ENCODE measurements around the gene MYO5A. TPM values are rescaled to one million over a fixed set of nuclear protein-coding genes. Genes with fewer than 3 reads are reported as not detected.

The MYO5A gene
- total RNA-seq, 2 experiments from 2014 or later = 19.2 to 22.6 TPM

DNA sequence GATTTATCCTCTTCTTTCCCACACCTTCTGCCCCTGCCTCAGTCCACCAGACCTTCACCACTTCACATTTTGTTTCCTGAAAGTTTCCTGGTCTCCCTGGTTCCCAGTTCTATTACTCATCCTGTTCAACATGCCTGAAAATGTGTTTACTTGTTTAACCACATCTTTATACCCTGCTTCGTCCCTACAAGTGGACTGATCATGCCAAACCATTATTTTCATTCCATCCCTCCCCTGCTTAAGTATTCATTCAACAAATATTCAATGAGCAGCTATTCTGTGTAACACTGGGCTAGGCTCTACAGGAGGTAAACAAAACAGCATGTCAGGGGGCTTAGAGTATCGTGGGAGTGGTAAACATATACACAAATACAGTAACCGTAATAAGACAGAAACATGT is 5.5 kb downstream of the MYO5A start:
- ATAC-seq (no peak), DNase-seq (no peak)
- ChIA-PET POLR2A (no interaction called here), CTCF (no interaction called here)
- H3K9me3 Mint-ChIP-seq = no peaks in the 10 kb centered on the region
- H3K36me3 Mint-ChIP-seq (ENCODE audit: low read depth) = no peaks in the 10 kb centered on the region
- H3K27ac Mint-ChIP-seq = no peak overlapping the region
- H3K27me3 Mint-ChIP-seq = no peaks in the 10 kb centered on the region
- TF ChIP-seq, protein P1, sequence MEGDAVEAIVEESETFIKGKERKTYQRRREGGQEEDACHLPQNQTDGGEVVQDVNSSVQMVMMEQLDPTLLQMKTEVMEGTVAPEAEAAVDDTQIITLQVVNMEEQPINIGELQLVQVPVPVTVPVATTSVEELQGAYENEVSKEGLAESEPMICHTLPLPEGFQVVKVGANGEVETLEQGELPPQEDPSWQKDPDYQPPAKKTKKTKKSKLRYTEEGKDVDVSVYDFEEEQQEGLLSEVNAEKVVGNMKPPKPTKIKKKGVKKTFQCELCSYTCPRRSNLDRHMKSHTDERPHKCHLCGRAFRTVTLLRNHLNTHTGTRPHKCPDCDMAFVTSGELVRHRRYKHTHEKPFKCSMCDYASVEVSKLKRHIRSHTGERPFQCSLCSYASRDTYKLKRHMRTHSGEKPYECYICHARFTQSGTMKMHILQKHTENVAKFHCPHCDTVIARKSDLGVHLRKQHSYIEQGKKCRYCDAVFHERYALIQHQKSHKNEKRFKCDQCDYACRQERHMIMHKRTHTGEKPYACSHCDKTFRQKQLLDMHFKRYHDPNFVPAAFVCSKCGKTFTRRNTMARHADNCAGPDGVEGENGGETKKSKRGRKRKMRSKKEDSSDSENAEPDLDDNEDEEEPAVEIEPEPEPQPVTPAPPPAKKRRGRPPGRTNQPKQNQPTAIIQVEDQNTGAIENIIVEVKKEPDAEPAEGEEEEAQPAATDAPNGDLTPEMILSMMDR (IDR thresholded peaks at IDR 0.05) = no peak
- peaks cover 27% of the 10 kb centered on the region for H3K4me1 Mint-ChIP-seq (ENCODE audit: low read depth)
- no peak overlapping the region for H3K4me3 Mint-ChIP-seq
- intact Hi-C loops (cut with micrococcal nuclease) = no loop called here

DNA sequence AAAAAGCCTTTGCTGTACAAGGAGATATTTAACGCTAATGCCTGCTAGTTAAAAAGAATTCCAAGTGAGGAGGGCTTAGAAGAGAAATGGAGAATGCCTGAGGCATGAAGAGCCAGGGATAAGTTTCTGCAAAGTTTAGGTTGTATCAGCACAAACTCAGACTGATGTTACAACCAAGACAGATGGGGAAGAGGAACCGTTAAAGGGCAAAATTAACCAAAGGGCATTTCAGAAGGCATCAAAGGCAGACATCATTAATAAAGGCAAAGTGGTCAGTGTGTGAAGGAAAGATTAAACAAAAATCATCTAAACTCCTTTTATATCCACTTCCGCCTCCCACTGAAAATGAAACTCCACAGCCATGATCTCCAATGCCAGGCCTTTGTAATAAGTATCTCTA is 7.0 kb downstream of the MYO5A start:
- POLR2A ChIA-PET = no interaction called here
- Mint-ChIP-seq H3K4me3 (no peak overlapping the region), H3K36me3 (ENCODE audit: low read depth) (no peaks in the 10 kb centered on the region), H3K9me3 (no peaks in the 10 kb centered on the region), H3K27ac (no peak overlapping the region), H3K27me3 (no peaks in the 10 kb centered on the region), H3K4me1 (ENCODE audit: low read depth) (peaks cover 13% of the 10 kb centered on the region)
- CTCF ChIA-PET = no interaction called here
- DNase-seq (no peak), ATAC-seq (no peak)
- TF ChIP-seq, protein P1 (IDR thresholded peaks at IDR 0.05) = no peak
- intact Hi-C loops (cut with micrococcal nuclease) = no loop called here

DNA sequence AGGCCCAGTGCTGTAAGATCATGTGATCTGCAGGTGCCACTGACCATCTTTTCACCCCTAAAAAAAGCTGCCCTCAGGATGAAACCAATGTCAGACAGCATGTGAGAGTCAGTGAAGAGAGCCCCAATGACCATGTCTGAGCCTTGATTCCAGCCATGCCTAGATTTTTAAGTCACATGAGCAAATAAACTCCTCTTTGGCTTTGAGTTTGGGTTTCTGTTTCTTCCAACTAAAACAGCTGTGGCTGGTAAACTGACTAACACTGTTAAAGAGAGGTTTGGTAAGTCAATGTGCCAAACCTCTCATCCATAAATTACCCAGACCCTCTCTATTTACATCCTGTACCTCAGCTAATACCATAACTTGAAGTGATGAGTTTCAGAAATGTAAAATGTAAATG is 8.3 kb downstream of the MYO5A start:
- Mint-ChIP-seq H3K4me3 (no peak overlapping the region), H3K36me3 (ENCODE audit: low read depth) (no peaks in the 10 kb centered on the region), H3K9me3 (no peaks in the 10 kb centered on the region), H3K27ac (no peak overlapping the region), H3K27me3 (no peaks in the 10 kb centered on the region), H3K4me1 (ENCODE audit: low read depth) (peaks cover 8% of the 10 kb centered on the region)
- no peak for ATAC-seq
- intact Hi-C loops (cut with micrococcal nuclease) = no loop called here
- DNase-seq = no peak
- ChIA-PET CTCF (no interaction called here), POLR2A (interaction anchor here (0.6 kb wide), 1 partner anchor 13 kb away, joined by 3 read pairs; no protein-coding TSS in a partner anchor)
- TF ChIP-seq, protein P1 (IDR thresholded peaks at IDR 0.05) = no peak

- intact Hi-C loops (cut with micrococcal nuclease) = no loop called here
- no peaks in the 10 kb centered on the region for H3K9me3 Mint-ChIP-seq
- peaks cover 7% of the 10 kb centered on the region for H3K4me1 Mint-ChIP-seq (ENCODE audit: low read depth)
- DNase-seq (no peak), ATAC-seq (no peak)
- ChIA-PET POLR2A (no interaction called here), CTCF (no interaction called here)
- no peak overlapping the region for H3K4me3 Mint-ChIP-seq
- H3K27ac Mint-ChIP-seq = no peak overlapping the region
- no peaks in the 10 kb centered on the region for H3K27me3 Mint-ChIP-seq
- no peaks in the 10 kb centered on the region for H3K36me3 Mint-ChIP-seq (ENCODE audit: low read depth)
- TF ChIP-seq, protein P1 (IDR thresholded peaks at IDR 0.05) = no peak
These were observed 10.0 kb downstream of the MYO5A start for GRCh38 chr15:52518487-52519371.

GRCh38 chr15:52517014-52517413 is 11.7 kb downstream of the MYO5A start:
- H3K27me3 Mint-ChIP-seq = no peaks in the 10 kb centered on the region
- POLR2A ChIA-PET = no interaction called here
- no peak overlapping the region for H3K4me3 Mint-ChIP-seq
- no peaks in the 10 kb centered on the region for H3K9me3 Mint-ChIP-seq
- H3K27ac Mint-ChIP-seq = no peak overlapping the region
- TF ChIP-seq, protein P1 (IDR thresholded peaks at IDR 0.05) = no peak
- no peaks in the 10 kb centered on the region for H3K36me3 Mint-ChIP-seq (ENCODE audit: low read depth)
- DNase-seq (no peak), ATAC-seq (no peak)
- intact Hi-C loops (cut with micrococcal nuclease) = no loop called here
- CTCF ChIA-PET = no interaction called here
- peaks cover 5% of the 10 kb centered on the region for H3K4me1 Mint-ChIP-seq (ENCODE audit: low read depth)

Data from activated CD8-positive, alpha-beta T cell treated with anti-CD3 and anti-CD28 coated beads for 36 hours (primary cell).